Measurements from ENCODE around the gene VCL. TPM values are rescaled to one million over a fixed set of nuclear protein-coding genes. Genes with fewer than 3 reads are reported as not detected.
A peak's percentile ranks its signal among the peaks of the same experiment; 100 is the strongest.

VCL gene
- total RNA-seq, 2 experiments from 2014 or later: 18.5 to 19.7 TPM

DNA sequence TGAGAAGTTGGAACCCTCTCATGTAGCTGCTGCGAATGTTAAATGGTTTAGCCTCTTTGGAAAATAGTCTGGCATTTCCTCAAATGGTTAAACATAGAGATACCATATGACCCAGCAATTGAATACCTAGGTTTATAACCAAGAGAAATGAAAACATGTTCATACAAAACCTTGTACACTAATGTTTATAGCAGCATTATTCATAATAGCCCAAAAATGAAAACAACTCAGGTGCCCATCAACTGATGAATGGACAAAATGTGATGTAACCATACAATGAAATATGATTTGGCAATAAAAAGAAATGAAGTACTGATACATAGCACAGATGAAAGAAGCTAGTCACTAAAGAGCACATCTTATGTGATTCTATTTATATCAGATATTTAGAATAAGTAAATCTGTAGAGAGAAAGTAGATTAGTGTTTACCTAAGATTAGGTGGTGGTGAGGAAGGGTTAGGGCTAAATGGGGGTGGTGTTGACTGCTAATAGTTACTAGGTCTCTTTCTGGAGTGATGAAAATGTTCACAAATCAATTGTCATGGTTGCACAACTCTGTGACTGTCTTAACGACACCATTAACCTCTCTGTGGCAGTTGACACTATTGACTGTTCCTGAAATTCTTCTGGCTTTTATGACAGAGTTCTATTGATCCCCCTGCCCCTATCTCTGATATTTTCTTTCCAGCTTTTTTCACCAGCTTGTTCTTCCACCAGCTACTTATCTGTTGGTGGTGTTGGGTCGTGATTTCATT lies 35.2 kb downstream of the VCL start:
- H3K4me1 Mint-ChIP-seq (ENCODE audit: low read depth): peaks cover 56% of the 10 kb centered on the region

DNA sequence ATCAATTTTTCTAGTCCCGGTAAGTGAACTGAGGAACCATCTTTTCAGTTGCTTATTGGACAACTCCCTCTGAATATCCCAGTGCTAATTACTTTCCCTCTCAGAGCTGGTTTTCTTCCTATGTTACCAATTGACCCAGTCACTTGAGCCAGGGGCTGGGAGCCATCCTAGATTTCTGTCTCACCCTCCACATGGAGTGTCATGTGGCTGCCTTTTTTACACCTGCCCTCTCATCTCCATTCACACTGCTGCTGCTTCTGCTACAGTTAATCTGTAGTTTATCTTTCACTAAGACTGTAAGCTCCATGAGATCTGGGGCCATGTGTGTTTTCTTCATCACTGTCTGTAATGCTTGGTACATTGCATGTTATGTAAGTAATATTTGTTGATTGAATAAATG lies 35.8 kb downstream of the VCL start:
- Histone ChIP-seq H3K4me3 (ENCODE audit: low read length) (no peak overlapping the region), H3K27me3 (ENCODE audit: control insufficient read depth in 1 of 2, insufficient read depth in 2 of 2, low read length in 2 of 2) (no peaks in the 10 kb centered on the region), H3K4me1 (ENCODE audit: insufficient read depth, low read length) (peaks cover 6% of the 10 kb centered on the region), H3K9me3 (ENCODE audit: control insufficient read depth in 1 of 2, insufficient read depth in 1 of 2, low read length in 2 of 2) (no peaks in the 10 kb centered on the region), H3K27ac (ENCODE audit: low read depth in 1 of 2, low read length in 2 of 2) (no peak overlapping the region), H3K36me3 (ENCODE audit: insufficient read depth, low read length) (peaks cover 3% of the 10 kb centered on the region)
- no peak for DNase-seq
- Mint-ChIP-seq H3K4me3 (no peak overlapping the region), H3K9me3 (no peaks in the 10 kb centered on the region), H3K36me3 (ENCODE audit: low read depth) (no peaks in the 10 kb centered on the region), H3K27ac (peak overlapping the region; percentile 64), H3K27me3 (no peaks in the 10 kb centered on the region), H3K4me1 (ENCODE audit: low read depth) (peaks cover 56% of the 10 kb centered on the region)
- ATAC-seq (ENCODE audit: poor library complexity): no peak
- intact Hi-C loops (cut with DNase I, micrococcal nuclease): loop anchor here in 1 of 2 experiments (5.0 kb wide), 1 partner anchor 76 kb away; no protein-coding TSS in a partner anchor
- ChIA-PET POLR2A (interaction anchor here (0.6 to 1.5 kb wide), 2 partner anchors 8 to 154 kb away, joined by 3 to 4 read pairs; no protein-coding TSS in a partner anchor), CTCF (no interaction called here)
- no peak for TF ChIP-seq CTCF (IDR thresholded peaks at IDR 0.05)

More for the DNA sequence above, 35.2 kb downstream of the VCL start:
- Mint-ChIP-seq H3K4me3 (no peak overlapping the region), H3K27ac (peak overlapping the region; percentile 64), H3K36me3 (ENCODE audit: low read depth) (no peaks in the 10 kb centered on the region), H3K27me3 (no peaks in the 10 kb centered on the region), H3K9me3 (no peaks in the 10 kb centered on the region)
- CTCF ChIA-PET: interaction anchor here (1.2 kb wide), 1 partner anchor 92 kb away, joined by 3 read pairs; no protein-coding TSS in a partner anchor
- Histone ChIP-seq H3K36me3 (ENCODE audit: insufficient read depth, low read length) (peaks cover 3% of the 10 kb centered on the region), H3K27me3 (ENCODE audit: control insufficient read depth in 1 of 2, insufficient read depth in 2 of 2, low read length in 2 of 2) (no peaks in the 10 kb centered on the region), H3K4me1 (ENCODE audit: insufficient read depth, low read length) (peaks cover 6% of the 10 kb centered on the region), H3K27ac (ENCODE audit: low read depth in 1 of 2, low read length in 2 of 2) (no peak overlapping the region), H3K9me3 (ENCODE audit: control insufficient read depth in 1 of 2, insufficient read depth in 1 of 2, low read length in 2 of 2) (no peaks in the 10 kb centered on the region), H3K4me3 (ENCODE audit: low read length) (no peak overlapping the region)
- POLR2A ChIA-PET: interaction anchor here (0.6 kb wide), 1 partner anchor 153 kb away, joined by 4 read pairs; no protein-coding TSS in a partner anchor
- DNase-seq: no peak
- ATAC-seq (ENCODE audit: poor library complexity): no peak
- intact Hi-C loops (cut with DNase I, micrococcal nuclease): loop anchor here in 1 of 2 experiments (5.0 kb wide), 1 partner anchor 76 kb away; no protein-coding TSS in a partner anchor
- TF ChIP-seq CTCF (IDR thresholded peaks at IDR 0.05): no peak

DNA sequence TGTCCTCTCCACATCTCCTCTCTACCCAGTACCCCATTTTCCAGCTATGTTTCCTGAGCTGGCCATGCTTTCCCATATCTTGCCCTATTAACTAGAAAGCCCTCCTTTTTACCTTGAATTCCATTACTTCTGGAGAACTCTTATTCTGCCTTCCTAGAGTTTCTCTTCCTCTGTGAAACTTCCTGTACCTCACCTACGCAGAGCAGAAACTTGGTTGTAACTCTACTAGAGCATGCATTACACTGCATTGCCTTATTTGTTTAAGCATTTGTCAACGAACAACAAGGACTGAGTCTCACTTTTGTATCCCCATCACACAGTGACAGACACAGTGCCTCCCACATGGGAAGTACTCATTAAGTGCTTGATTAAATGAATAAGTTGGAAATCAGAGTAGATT lies 36.4 kb downstream of the VCL start:
- Histone ChIP-seq H3K9me3 (ENCODE audit: control insufficient read depth in 1 of 2, insufficient read depth in 1 of 2, low read length in 2 of 2) (no peaks in the 10 kb centered on the region), H3K4me1 (ENCODE audit: insufficient read depth, low read length) (peaks cover 7% of the 10 kb centered on the region), H3K36me3 (ENCODE audit: insufficient read depth, low read length) (peaks cover 3% of the 10 kb centered on the region), H3K27ac (ENCODE audit: low read depth in 1 of 2, low read length in 2 of 2) (peak overlapping the region in 1 of 2 donors; percentile 8), H3K27me3 (ENCODE audit: control insufficient read depth in 1 of 2, insufficient read depth in 2 of 2, low read length in 2 of 2) (no peaks in the 10 kb centered on the region), H3K4me3 (ENCODE audit: low read length) (no peak overlapping the region)
- DNase-seq (no peak), ATAC-seq (ENCODE audit: poor library complexity) (no peak)
- ChIA-PET POLR2A (interaction anchor here (1.5 kb wide), 1 partner anchor 8 kb away, joined by 3 read pairs; no protein-coding TSS in a partner anchor), CTCF (interaction anchor here (0.9 to 2.0 kb wide), 3 partner anchors 7 to 94 kb away, joined by 3 to 5 read pairs (median 4); no protein-coding TSS in a partner anchor)
- Mint-ChIP-seq H3K27me3 (no peaks in the 10 kb centered on the region), H3K27ac (peak overlapping the region; percentile 64), H3K4me1 (ENCODE audit: low read depth) (peaks cover 55% of the 10 kb centered on the region), H3K9me3 (no peaks in the 10 kb centered on the region), H3K36me3 (ENCODE audit: low read depth) (no peaks in the 10 kb centered on the region), H3K4me3 (no peak overlapping the region)
- no peak for TF ChIP-seq CTCF (IDR thresholded peaks at IDR 0.05)
- intact Hi-C loops (cut with DNase I, micrococcal nuclease): loop anchor here in 1 of 2 experiments (5.0 kb wide), 1 partner anchor 77 kb away; no protein-coding TSS in a partner anchor

Measured in CD4-positive, alpha-beta T cell (primary cell).